K562 (cell line): Measurements from ENCODE around the gene NMNAT1. TPM values are rescaled to one million over a fixed set of nuclear protein-coding genes. Genes with fewer than 3 reads are reported as not detected.

Experiments
- ARHGAP35 ChIP-seq: fragments of 450-650 bp; IDR thresholded peaks from 2 replicates; pipeline ENCODE4 v1.6.1; 2018; ENCODE audit not compliant: partially characterized antibody
- BCL6 ChIP-seq: fragments of 250-450 bp; sonication (Bioruptor Pico); IDR thresholded peaks from 2 replicates; pipeline ENCODE4 v1.4.0; 2020
- HNRNPK ChIP-seq: fragments of 200-400 bp; formaldehyde crosslinking; IDR thresholded peaks from one replicate; pipeline ENCODE4 v1.6.1; 2018; ENCODE audit warnings: mild to moderate bottlenecking, low read depth, low read length; ENCODE audit not compliant: poor library complexity, severe bottlenecking
- KHSRP ChIP-seq: fragments of 450-650 bp; IDR thresholded peaks from 2 replicates; pipeline ENCODE4 v1.6.1; 2017
- KLF1 ChIP-seq: fragments of 450-650 bp; IDR thresholded peaks from 2 replicates; pipeline ENCODE4 v1.6.1; 2016; ENCODE audit warnings: missing genetic modification characterization, missing compliant biosample characterization
- LCOR ChIP-seq: sonication (generic); formaldehyde crosslinking; IDR thresholded peaks from 2 replicates; pipeline ENCODE4 v1.8.0; 2022; ENCODE audit warnings: mild to moderate bottlenecking, missing genetic modification reagents
- MECOM ChIP-seq: fragments of 250-450 bp; sonication (Bioruptor Pico); IDR thresholded peaks from 2 replicates; pipeline ENCODE4 v1.8.0; 2022; ENCODE audit warnings: inconsistent platforms
- PCBP1 ChIP-seq: fragments of 200-400 bp; formaldehyde crosslinking; IDR thresholded peaks from 2 replicates; pipeline ENCODE4 v1.6.1; 2018; ENCODE audit warnings: mild to moderate bottlenecking, low read depth, low read length; ENCODE audit not compliant: poor library complexity, severe bottlenecking
- PHF20 ChIP-seq: fragments of 450-650 bp; IDR thresholded peaks from 2 replicates; pipeline ENCODE4 v1.6.1; 2018; ENCODE audit not compliant: partially characterized antibody
- PML ChIP-seq: IDR thresholded peaks from 2 replicates; pipeline ENCODE4 v1.6.1; 2012; ENCODE audit warnings: low read length, inconsistent platforms
- POLR2AphosphoS5 ChIP-seq: IDR thresholded peaks from 2 replicates; pipeline ENCODE4 v1.6.1; 2011; ENCODE audit warnings: mild to moderate bottlenecking, low read depth, low read length, moderate library complexity; ENCODE audit not compliant: control insufficient read depth, insufficient read depth
- POLR3G ChIP-seq: IDR thresholded peaks from 2 replicates; pipeline ENCODE4 v1.6.1; 2011; ENCODE audit not compliant: insufficient read length, insufficient replicate concordance; ENCODE audit errors: extremely low read depth
- SIN3B ChIP-seq: fragments of 450-650 bp; IDR thresholded peaks from 2 replicates; pipeline ENCODE4 v1.6.1; 2017; ENCODE audit warnings: low read depth, mild to moderate bottlenecking, moderate library complexity
- SP2 ChIP-seq: IDR thresholded peaks from 2 replicates; pipeline ENCODE4 v1.6.1; 2011; ENCODE audit warnings: mild to moderate bottlenecking, low read depth, low read length, moderate library complexity; ENCODE audit not compliant: poor library complexity, severe bottlenecking; ENCODE audit errors: extremely low read depth
- XRCC4 ChIP-seq: IDR thresholded peaks from one replicate; pipeline ENCODE4 v1.6.1; 2011; ENCODE audit not compliant: insufficient read depth, insufficient read length; ENCODE audit errors: extremely low read depth
- YY1 ChIP-seq, 3 experiments: IDR thresholded peaks; 2 replicates each; pipeline ENCODE4 v1.6.1; 2011; ENCODE audit warnings: low read length in 2 of 3, mild to moderate bottlenecking in 2 of 3, moderate library complexity in 2 of 3, borderline replicate concordance in 1 of 3, control low read depth in 1 of 3, low read depth in 1 of 3; ENCODE audit not compliant: insufficient read depth in 3 of 3, insufficient replicate concordance in 2 of 3, control insufficient read depth in 1 of 3, insufficient read length in 1 of 3; ENCODE audit errors: extremely low read depth in 1 of 3
- ZNF668 ChIP-seq: fragments of 250-450 bp; sonication (Bioruptor Pico); IDR thresholded peaks from 2 replicates; pipeline ENCODE4 v1.8.0; 2022; ENCODE audit warnings: mild to moderate bottlenecking, inconsistent platforms
- ZNF766 ChIP-seq: fragments of 200-800 bp; sonication (Bioruptor generic); conservative IDR thresholded peaks from 2 replicates; pipeline ENCODE4 v1.6.1; 2016; ENCODE audit warnings: missing genetic modification characterization, missing compliant biosample characterization
- polyA plus RNA-seq, 8 experiments: library from polyadenylated mRNA; depleted of rRNA in 4 of 8; stranded (reverse) in 5 of 8; unstranded in 3 of 8; fragments of >200 nt; fragmentation: Nextera tagmentation in 2 of 8; fragmentation: Illumina TruSeq in 1 of 8; extraction: Ambion mirVana in 2 of 8; extraction: Trizol in 1 of 8; gene quantifications; 2 replicates each; pipeline versions ENCODE4 v1.2.1 to v1.2.3, GENCODE V29; 2011 to 2014; ENCODE audit warnings: inconsistent platforms in 1 of 8, missing spikeins in 1 of 8
- total RNA-seq, 7 experiments: library from RNA; depleted of rRNA in 6 of 7; stranded (reverse); fragments of >200 nt in 6 of 7; fragmentation: Illumina TruSeq in 2 of 7; extraction: Trizol in 2 of 7; gene quantifications; 2 replicates each; pipeline versions ENCODE4 v1.2.1 to v1.2.3, GENCODE V29; 2011 to 2021; ENCODE audit warnings: low replicate concordance in 1 of 7
- TF ChIP-seq, protein P1 (sequence below), 3 experiments: fragments of 200-800 bp in 1 of 3; sonication (Bioruptor generic) in 1 of 3; sonication (generic) in 1 of 3; formaldehyde crosslinking in 1 of 3; IDR thresholded peaks; 2 replicates each; pipeline versions ENCODE4 v1.6.1 to v1.8.0; 2016 to 2022; ENCODE audit warnings: mild to moderate bottlenecking in 2 of 3, missing compliant biosample characterization in 2 of 3, missing genetic modification characterization in 2 of 3, missing genetic modification reagents in 1 of 3
- TF ChIP-seq, protein P2 (sequence below): fragments of 150-350 bp; IDR thresholded peaks from 2 replicates; pipeline ENCODE4 v1.6.1; 2014; ENCODE audit warnings: low read depth, mild to moderate bottlenecking, low read length, borderline replicate concordance
- TF ChIP-seq, protein P3 (sequence below): conservative IDR thresholded peaks from 2 replicates; pipeline ENCODE4 v1.6.1; 2011; ENCODE audit warnings: low read depth, mild to moderate bottlenecking, low read length; ENCODE audit not compliant: control insufficient read depth

The NMNAT1 gene
- total and polyA plus RNA-seq, 9 of the 15 experiments (the other 6 are each of a cell fraction or from before 2014, with no cell fraction given) = 5.1 to 14.6 (median 12.1) TPM

DNA sequence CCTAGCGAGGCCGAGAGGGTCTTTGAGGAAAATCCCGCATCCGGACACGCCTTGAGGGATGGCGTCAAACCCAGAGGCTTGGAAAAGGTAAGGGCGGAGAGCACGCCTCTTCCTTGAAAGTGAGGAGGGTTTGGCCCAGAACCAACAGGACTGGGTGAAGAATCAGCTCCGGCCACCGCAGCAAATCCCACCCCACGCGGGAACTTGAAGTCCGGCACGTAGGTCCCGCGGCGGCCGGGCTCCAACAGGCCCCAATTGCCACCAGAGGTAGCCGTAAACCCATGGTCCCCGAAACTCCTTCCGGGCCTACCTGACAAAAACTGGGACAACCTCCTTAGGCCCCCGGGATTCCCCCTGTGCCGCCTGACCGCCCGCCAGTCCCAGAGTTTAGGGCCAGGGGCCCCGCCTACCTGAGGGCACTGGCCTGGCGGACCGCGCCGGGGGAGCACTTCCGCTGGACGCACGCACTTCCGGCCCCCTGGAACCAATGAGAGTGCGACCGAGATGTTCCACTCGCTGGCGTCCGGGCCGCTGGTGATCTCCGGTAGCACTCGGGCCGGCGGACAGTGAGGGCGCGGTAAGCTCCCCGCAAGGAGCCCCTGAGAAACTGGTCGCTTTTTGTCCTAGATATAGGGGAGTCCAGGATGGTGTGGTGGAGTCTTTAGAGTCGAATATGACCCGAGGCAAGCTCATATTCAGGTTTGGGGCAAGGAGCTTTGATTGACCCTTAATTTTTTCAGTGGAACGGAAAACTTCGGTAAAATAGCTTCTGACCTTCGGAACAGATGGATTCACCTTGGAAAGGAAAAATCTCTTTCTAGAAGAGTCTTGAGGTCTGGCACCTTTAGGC lies at the start of gene NMNAT1, which contains the start of gene LZIC (continued):
- TF ChIP-seq ARHGAP35 = no peak
- no peak for TF ChIP-seq ZNF668 (CRISPR knock-in tag)
- peak; percentile 83 for TF ChIP-seq ZNF766
- no peak for TF ChIP-seq KHSRP
- no peak; the same call in none of the 2 replicates for TF ChIP-seq KLF1 (tag)
- TF ChIP-seq MECOM (CRISPR knock-in tag) = no peak
- peak; percentile 99 for TF ChIP-seq PHF20
- TF ChIP-seq POLR3G = no peak
- TF ChIP-seq, protein P1, sequence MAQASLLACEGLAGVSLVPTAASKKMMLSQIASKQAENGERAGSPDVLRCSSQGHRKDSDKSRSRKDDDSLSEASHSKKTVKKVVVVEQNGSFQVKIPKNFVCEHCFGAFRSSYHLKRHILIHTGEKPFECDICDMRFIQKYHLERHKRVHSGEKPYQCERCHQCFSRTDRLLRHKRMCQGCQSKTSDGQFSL (CRISPR knock-in tag; IDR thresholded peaks at IDR 0.05) = peak; percentile 54; the same call in 1 of the 2 replicates
- TF ChIP-seq, protein P1 (tag; IDR thresholded peaks at IDR 0.05) = no peak
- TF ChIP-seq, protein P2, sequence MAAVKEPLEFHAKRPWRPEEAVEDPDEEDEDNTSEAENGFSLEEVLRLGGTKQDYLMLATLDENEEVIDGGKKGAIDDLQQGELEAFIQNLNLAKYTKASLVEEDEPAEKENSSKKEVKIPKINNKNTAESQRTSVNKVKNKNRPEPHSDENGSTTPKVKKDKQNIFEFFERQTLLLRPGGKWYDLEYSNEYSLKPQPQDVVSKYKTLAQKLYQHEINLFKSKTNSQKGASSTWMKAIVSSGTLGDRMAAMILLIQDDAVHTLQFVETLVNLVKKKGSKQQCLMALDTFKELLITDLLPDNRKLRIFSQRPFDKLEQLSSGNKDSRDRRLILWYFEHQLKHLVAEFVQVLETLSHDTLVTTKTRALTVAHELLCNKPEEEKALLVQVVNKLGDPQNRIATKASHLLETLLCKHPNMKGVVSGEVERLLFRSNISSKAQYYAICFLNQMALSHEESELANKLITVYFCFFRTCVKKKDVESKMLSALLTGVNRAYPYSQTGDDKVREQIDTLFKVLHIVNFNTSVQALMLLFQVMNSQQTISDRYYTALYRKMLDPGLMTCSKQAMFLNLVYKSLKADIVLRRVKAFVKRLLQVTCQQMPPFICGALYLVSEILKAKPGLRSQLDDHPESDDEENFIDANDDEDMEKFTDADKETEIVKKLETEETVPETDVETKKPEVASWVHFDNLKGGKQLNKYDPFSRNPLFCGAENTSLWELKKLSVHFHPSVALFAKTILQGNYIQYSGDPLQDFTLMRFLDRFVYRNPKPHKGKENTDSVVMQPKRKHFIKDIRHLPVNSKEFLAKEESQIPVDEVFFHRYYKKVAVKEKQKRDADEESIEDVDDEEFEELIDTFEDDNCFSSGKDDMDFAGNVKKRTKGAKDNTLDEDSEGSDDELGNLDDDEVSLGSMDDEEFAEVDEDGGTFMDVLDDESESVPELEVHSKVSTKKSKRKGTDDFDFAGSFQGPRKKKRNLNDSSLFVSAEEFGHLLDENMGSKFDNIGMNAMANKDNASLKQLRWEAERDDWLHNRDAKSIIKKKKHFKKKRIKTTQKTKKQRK = no peak; the same call in 1 of the 2 replicates
- TF ChIP-seq, protein P3, sequence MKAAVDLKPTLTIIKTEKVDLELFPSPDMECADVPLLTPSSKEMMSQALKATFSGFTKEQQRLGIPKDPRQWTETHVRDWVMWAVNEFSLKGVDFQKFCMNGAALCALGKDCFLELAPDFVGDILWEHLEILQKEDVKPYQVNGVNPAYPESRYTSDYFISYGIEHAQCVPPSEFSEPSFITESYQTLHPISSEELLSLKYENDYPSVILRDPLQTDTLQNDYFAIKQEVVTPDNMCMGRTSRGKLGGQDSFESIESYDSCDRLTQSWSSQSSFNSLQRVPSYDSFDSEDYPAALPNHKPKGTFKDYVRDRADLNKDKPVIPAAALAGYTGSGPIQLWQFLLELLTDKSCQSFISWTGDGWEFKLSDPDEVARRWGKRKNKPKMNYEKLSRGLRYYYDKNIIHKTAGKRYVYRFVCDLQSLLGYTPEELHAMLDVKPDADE = peak; percentile 90
- peak in 2 of 3 experiments; percentile 78 to 86 for TF ChIP-seq YY1 (IDR thresholded peaks at IDR 0.05; ENCODE audit: borderline replicate concordance in 1 of 3, control insufficient read depth in 1 of 3, extremely low read depth in 1 of 3, insufficient read depth in 3 of 3, insufficient read length in 1 of 3, insufficient replicate concordance in 2 of 3, low read depth in 1 of 3, low read length in 2 of 3)
- TF ChIP-seq SP2 = peak; percentile 13
- peak; percentile 99 for TF ChIP-seq SIN3B
- TF ChIP-seq POLR2AphosphoS5 = peak; percentile 96
- peak; percentile 79 for TF ChIP-seq PCBP1
- peak; percentile 94 for TF ChIP-seq LCOR (CRISPR knock-in tag)
- peak; percentile 95 for TF ChIP-seq PML
- TF ChIP-seq BCL6 (CRISPR knock-in tag) = no peak
- TF ChIP-seq XRCC4 = no peak
- no peak for TF ChIP-seq HNRNPK
